HL-60 (cell line): ENCODE measurements around the gene NTHL1.

Source experiments
- GABPA ChIP-seq: IDR thresholded peaks from 2 replicates; pipeline ENCODE4 v1.6.1; 2012; ENCODE audit warnings: low read depth
- POLR2AphosphoS5 ChIP-seq: IDR thresholded peaks from 2 replicates; pipeline ENCODE4 v1.6.1; 2012; ENCODE audit warnings: low read depth
- TF ChIP-seq, protein P1 (sequence below): IDR thresholded peaks from one replicate; pipeline ENCODE4 v1.5.1; 2011; ENCODE audit warnings: low read length, control low read depth, inconsistent platforms; ENCODE audit not compliant: insufficient read depth

DNA sequence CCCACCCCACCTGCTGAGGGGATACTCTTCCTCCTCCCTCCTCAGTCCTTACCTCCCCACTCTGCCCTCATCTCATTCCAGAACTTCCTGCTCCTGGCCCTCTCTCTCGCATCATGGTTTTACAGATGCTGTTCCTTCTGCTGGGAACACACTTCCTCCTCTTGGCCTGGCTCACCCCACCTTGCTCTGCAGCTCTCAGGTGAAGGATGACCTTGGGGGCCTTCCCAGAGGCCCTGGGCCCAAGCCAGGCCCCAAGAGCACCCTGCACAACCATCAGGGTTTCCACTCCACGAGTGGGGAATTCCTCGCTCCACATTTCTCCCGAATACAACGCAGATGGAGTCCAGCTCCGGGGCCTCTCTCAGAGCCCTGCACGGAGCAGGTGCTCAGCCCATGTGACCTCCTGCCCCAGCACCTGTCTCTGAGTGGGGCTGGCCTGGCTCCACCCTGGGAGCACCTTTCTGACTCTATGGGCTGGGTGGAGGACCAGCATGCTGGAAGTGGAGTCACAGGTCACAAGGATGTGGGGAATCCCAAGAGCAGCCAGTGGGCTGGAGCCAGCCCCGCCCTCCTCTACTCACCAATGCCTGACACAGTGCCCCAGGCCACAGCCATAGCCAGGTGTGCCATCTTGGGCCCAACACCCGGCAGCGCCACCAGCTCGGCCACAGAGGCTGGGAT, 4.5 kb downstream of the NTHL1 start:
- TF ChIP-seq, protein P1, sequence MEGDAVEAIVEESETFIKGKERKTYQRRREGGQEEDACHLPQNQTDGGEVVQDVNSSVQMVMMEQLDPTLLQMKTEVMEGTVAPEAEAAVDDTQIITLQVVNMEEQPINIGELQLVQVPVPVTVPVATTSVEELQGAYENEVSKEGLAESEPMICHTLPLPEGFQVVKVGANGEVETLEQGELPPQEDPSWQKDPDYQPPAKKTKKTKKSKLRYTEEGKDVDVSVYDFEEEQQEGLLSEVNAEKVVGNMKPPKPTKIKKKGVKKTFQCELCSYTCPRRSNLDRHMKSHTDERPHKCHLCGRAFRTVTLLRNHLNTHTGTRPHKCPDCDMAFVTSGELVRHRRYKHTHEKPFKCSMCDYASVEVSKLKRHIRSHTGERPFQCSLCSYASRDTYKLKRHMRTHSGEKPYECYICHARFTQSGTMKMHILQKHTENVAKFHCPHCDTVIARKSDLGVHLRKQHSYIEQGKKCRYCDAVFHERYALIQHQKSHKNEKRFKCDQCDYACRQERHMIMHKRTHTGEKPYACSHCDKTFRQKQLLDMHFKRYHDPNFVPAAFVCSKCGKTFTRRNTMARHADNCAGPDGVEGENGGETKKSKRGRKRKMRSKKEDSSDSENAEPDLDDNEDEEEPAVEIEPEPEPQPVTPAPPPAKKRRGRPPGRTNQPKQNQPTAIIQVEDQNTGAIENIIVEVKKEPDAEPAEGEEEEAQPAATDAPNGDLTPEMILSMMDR, result no peak
- TF ChIP-seq GABPA (no peak), POLR2AphosphoS5 (no peak)
